ENCODE measurements around the gene ERRFI1. TPM values are rescaled to one million over a fixed set of nuclear protein-coding genes. Genes with fewer than 3 reads are reported as not detected.

The ERRFI1 gene
- total and polyA plus RNA-seq, 4 donors, result 60.7 to 424 (median 106) TPM

- TF ChIP-seq TAF1 (conservative IDR thresholded peaks at IDR 0.05), result no peak
- peak in 1 of 2 donors; percentile 20 for TF ChIP-seq EGR1 (IDR thresholded peaks at IDR 0.05; ENCODE audit: low read depth in 2 of 2)
- no peaks in the 10 kb centered on the region for H3K9me3 ChIP-seq (ENCODE audit: control insufficient read depth in 4 of 4, low read length in 3 of 4)
- no peak for DNase-seq (ENCODE audit: low spot score)
Measured at GRCh38 chr1:8023287-8023994, 2.7 kb downstream of the ERRFI1 start.

GRCh38 chr1:8022395-8023286, 3.5 kb downstream of the ERRFI1 start:
- Histone ChIP-seq H3K27me3 (ENCODE audit: control insufficient read depth in 4 of 4, insufficient read depth in 4 of 4, low read length in 3 of 4) (no peaks in the 10 kb centered on the region), H3K36me3 (ENCODE audit: control insufficient read depth in 4 of 4, insufficient read depth in 3 of 4, low read depth in 1 of 4, low read length in 3 of 4) (peaks cover 0 to 28% (median 11%) of the 10 kb centered on the region in 4 donors), H3K4me1 (ENCODE audit: control insufficient read depth in 4 of 4, insufficient read depth in 4 of 4, low read length in 3 of 4) (peaks cover 2 to 27% (median 10%) of the 10 kb centered on the region in 4 donors), H3K4me3 (ENCODE audit: low read depth in 1 of 3, low read length in 3 of 3) (peak overlapping the region; percentile 86 to 96 (median 93)), H3K9me3 (ENCODE audit: control insufficient read depth in 4 of 4, low read length in 3 of 4) (no peaks in the 10 kb centered on the region), H3K27ac (ENCODE audit: low read depth in 1 of 2, low read length in 2 of 2) (peak overlapping the region; percentile 84 to 91), H3K9ac (ENCODE audit: low read depth in 1 of 2, low read length in 2 of 2) (peak overlapping the region; percentile 93 to 99)
- 36% methylated on average over 3 of the region's 3 CpGs for WGBS
- TF ChIP-seq SP1 (IDR thresholded peaks at IDR 0.05) (peak; percentile 17), HNF4G (IDR thresholded peaks at IDR 0.05) (no peak)
- no peak for DNase-seq (ENCODE audit: low spot score)

More at GRCh38 chr1:8023287-8023994, 2.7 kb downstream of the ERRFI1 start:
- Histone ChIP-seq H3K27ac (ENCODE audit: low read depth in 1 of 2, low read length in 2 of 2) (peak overlapping the region; percentile 84 to 91), H3K36me3 (ENCODE audit: control insufficient read depth in 4 of 4, insufficient read depth in 3 of 4, low read depth in 1 of 4, low read length in 3 of 4) (peaks cover 0 to 28% (median 11%) of the 10 kb centered on the region in 4 donors), H3K4me1 (ENCODE audit: control insufficient read depth in 4 of 4, insufficient read depth in 4 of 4, low read length in 3 of 4) (peaks cover 4 to 32% (median 16%) of the 10 kb centered on the region in 4 donors), H3K4me3 (ENCODE audit: low read depth in 1 of 3, low read length in 3 of 3) (peak overlapping the region; percentile 86 to 96 (median 93)), H3K27me3 (ENCODE audit: control insufficient read depth in 4 of 4, insufficient read depth in 4 of 4, low read length in 3 of 4) (no peaks in the 10 kb centered on the region), H3K9ac (ENCODE audit: low read depth in 1 of 2, low read length in 2 of 2) (peak overlapping the region; percentile 93 to 99)
- WGBS, result 32% methylated on average over 10 of the region's 10 CpGs

GRCh38 chr1:8021676-8022266, 4.3 kb downstream of the ERRFI1 start:
- Histone ChIP-seq H3K27me3 (ENCODE audit: control insufficient read depth in 4 of 4, insufficient read depth in 4 of 4, low read length in 3 of 4) (no peaks in the 10 kb centered on the region), H3K9me3 (ENCODE audit: control insufficient read depth in 4 of 4, low read length in 3 of 4) (no peaks in the 10 kb centered on the region), H3K4me1 (ENCODE audit: control insufficient read depth in 4 of 4, insufficient read depth in 4 of 4, low read length in 3 of 4) (peaks cover 2 to 33% (median 11%) of the 10 kb centered on the region in 4 donors), H3K27ac (ENCODE audit: low read depth in 1 of 2, low read length in 2 of 2) (peak overlapping the region; percentile 84 to 91), H3K4me3 (ENCODE audit: low read depth in 1 of 3, low read length in 3 of 3) (peak overlapping the region; percentile 86 to 96 (median 93)), H3K36me3 (ENCODE audit: control insufficient read depth in 4 of 4, insufficient read depth in 3 of 4, low read depth in 1 of 4, low read length in 3 of 4) (peaks cover 0 to 35% (median 11%) of the 10 kb centered on the region in 4 donors), H3K9ac (ENCODE audit: low read depth in 1 of 2, low read length in 2 of 2) (peak overlapping the region; percentile 93 to 99)
- 40% methylated on average over 6 of the region's 6 CpGs for WGBS
- DNase-seq (ENCODE audit: low spot score), result no peak
- TF ChIP-seq FOXA1 (IDR thresholded peaks at IDR 0.05) (no peak), JUND (IDR thresholded peaks at IDR 0.05) (no peak), GABPA (IDR thresholded peaks at IDR 0.05 in 1 of 2, conservative IDR thresholded peaks at IDR 0.05 in 1 of 2) (no peak), EGR1 (IDR thresholded peaks at IDR 0.05; ENCODE audit: low read depth in 2 of 2) (no peak), MAX (IDR thresholded peaks at IDR 0.05) (no peak), RAD21 (IDR thresholded peaks at IDR 0.05) (no peak), TAF1 (conservative IDR thresholded peaks at IDR 0.05) (no peak), REST (IDR thresholded peaks at IDR 0.05) (no peak), ZBTB33 (IDR thresholded peaks at IDR 0.05) (no peak), ATF3 (IDR thresholded peaks at IDR 0.05) (no peak)

All from liver (tissue), 9 donors.